Glomerular endothelial cell (primary cell): Measurements from ENCODE around the gene OLFM2. TPM values are rescaled to one million over a fixed set of nuclear protein-coding genes. Genes with fewer than 3 reads are reported as not detected.
"Not testable (repeated sequence)": the region's sequence is repeated elsewhere in the genome, so short reads cannot be mapped to it uniquely, and the experiment has no call there.

Source experiments
- DNase-seq: peaks from one replicate; pipeline ENCODE4 v3.0.0-alpha.2; 2011; ENCODE audit warnings: low read depth, low spot score; ENCODE audit errors: extremely low read depth
- total RNA-seq: library from RNA; depleted of rRNA; stranded (reverse); fragments of >200 nt; gene quantifications from 2 replicates; pipeline ENCODE4 v1.2.3, GENCODE V29; 2015

OLFM2 gene
- total RNA-seq, 1 donor from 2014 or later = 4.6 TPM

DNA sequence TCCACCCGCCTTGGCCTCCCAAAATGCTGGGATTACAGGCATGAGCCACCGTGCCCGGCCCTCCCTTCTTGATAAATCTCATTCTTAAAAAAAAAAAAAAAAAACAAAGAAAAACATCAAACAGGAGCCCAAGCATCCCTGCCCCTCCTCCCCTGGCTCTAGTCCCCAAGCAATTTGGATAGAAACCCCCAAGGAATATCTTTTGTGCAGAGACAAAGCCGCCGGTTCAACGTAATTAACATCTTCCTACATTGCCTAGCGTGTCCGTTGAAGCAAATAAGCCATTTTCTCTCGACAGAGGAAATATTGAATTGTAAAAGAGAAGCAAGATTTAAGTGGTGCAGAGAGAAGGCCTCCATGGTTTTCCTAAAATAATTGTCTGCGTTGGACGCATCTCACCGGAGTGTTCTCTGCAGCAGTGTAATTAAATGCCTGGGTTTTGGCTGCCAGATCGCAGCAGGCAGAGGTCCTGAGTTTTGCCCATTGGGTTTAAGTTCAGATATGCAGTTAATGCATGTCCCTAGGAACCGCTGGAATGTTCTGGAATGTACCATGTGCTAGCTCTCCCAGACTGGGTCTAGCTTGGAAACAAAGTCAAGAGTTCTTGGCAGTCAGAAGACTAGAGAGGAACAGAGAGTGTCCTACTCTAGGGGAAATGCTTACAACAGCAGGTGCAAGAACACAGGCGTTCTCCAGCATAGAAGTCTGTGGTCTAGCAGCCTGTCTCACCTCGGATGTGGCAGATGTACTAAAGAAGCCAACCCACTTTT is 70.4 kb downstream of the OLFM2 start:
- no peak for DNase-seq

DNA sequence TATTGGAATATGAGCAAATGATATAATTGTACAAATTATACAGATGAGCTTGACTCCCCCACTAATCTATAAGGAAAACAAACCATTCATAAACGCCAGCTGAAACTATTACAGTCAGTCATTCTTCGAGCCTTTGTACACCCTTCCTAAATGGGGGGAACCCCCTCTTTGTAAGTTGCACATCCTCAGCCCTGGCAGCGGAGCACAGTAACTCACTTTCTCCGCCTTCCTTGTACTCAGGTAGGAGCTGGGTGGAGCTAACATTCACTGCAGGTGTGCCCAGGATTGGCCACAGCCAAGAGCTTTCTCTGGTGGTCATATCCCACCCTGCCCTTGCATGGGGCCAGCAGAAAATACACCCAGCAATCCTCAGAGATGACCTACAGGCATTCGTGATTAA is 72.6 kb downstream of the OLFM2 start:
- DNase-seq = no peak

DNA sequence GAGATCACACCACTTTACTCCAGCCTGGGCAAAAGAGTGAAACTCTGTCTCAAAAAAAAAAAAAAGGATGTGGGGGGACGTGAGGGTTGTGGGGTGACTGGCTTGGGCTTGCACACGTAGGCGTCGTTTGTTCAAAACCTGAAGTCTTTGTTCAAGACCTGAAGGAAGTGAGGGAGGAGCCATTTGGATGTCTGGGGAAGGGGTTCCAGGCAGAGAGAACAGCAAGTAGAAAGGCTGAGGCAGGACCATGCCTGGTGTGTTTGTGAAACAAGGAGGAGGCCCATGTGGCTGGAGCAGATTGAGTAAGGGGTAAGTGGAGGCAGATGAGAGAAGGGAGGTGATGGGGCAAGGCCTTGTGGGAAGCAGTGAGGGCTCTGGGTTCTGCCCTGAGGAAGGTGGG is 73.4 kb downstream of the OLFM2 start:
- no peak for DNase-seq

DNA sequence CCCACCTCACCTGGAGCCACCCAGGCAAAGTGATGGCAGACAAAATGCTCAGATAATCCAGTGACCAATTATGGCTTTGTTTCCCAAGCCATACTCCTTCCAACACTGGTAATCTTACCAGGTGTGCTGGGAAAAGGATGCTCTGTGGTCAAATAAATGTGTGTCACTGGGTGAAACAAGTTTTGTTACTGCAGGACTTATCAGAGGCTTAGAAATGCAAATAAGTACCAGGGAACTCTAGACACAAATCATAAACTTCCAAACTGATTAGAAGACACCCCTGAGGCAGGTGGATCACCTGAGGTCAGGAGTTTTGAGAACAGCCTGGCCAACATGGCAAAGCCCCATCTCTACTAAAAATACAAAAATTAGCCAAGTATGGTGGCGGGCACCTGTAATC is 74.8 kb downstream of the OLFM2 start:
- no peak for DNase-seq

DNA sequence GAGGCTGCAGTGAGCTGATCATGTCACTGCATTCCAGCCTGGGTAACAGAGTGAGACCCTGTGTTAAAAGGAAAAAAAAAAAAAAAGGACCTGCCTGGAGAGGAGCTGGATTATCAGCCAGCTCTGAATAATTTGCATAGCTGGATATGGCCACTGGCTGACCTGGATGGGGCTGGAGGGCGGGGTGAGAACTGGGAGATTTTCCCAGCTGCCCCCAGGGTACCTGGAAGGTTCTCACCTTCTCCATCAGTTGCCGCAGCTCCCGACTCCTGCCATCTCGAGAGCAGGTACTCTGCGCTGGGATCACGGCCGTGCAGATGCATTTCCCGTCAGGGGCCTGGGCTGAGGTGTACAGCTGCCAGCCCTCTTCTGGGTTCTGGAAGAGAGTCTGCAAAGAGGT is 75.9 kb downstream of the OLFM2 start:
- no peak for DNase-seq

DNA sequence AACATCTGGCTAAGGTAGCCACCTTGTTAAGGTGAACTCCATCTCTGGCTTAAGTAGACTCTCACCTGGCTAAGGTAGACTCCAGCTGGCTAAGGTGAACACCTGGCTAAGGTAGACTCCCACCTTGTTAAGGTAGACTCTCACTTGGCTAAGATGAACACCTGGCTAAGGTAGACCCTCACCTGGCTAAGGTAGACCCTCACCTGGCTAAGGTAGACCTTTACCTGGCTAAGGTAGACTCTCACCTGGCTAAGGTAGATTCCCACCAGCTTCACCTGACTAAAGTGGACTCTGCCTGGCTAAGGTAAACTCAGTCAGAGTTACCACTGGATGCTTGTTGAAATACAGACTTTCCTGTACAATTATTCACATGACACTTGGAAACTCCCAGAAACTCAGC is 77.5 kb downstream of the OLFM2 start:
- DNase-seq = no peak

DNA sequence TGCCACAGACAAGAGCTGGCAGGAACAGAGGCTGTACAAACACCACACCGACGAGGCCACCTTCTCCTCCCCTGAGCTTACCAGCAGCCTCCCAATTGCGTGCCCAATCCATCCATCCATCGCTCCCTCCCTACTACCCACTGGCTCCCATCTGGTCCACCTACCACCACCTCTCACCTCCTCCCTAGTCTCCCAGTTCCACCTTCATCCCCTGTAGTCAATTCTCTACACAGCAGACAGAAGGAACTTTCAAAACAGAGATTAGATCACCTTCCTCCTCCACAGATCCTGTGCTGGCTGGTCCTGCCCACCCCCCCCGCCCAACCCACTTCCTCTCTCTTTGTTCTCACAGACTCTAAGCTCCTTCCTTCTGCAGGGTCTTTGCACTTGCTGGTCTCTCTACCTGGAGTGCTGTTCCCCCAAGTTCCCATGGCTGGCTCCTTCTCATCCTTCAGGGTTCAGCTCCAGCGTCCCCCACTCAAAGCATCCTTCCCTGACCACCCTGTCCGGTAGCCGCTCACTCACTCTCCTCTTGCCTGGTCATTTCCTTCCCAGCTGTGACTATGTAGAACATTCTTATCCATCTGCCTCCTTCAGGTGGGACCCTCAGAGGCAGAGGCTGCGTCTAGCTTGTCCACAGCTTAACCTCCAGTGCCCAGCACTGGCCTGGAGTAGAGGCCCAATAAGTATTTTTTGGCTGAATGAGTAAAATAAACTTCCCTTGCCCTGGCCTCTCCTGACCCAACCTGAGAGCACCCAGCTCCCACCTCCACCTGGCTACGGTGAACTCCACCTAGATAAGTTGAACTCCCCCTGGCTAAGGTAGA is 78.2 kb downstream of the OLFM2 start:
- no peak for DNase-seq

DNA sequence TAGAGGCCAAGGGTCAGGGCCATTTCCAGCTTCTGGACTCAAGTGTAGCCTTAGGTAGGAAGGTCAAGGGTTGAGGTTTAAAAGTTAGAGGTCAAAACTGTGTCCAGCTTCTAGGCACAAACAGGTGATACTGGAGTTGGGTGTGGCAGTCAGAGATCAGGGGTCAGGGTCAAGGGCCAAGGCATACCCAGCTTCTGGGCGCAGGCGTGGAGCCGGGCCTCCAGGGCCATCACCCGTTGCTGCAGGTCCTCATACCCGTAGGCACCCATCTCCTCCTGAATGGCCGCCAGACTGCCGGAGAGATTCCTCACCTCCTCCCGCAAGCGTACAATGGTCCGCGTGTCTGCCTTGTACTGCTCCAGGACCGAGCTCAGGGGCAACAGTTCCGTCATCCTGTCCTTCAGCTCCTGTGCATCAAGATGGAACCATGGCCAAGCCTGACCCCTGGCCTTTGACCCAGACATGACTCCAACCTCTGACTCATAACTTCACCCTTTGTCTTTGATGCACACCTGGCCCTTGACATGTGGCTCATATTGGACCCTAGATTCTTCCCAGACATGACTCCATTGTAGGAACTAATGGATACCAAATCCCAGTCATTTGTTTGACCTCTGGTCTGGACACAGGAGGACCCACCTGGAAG is 79.1 kb downstream of the OLFM2 start:
- DNase-seq = no peak

DNA sequence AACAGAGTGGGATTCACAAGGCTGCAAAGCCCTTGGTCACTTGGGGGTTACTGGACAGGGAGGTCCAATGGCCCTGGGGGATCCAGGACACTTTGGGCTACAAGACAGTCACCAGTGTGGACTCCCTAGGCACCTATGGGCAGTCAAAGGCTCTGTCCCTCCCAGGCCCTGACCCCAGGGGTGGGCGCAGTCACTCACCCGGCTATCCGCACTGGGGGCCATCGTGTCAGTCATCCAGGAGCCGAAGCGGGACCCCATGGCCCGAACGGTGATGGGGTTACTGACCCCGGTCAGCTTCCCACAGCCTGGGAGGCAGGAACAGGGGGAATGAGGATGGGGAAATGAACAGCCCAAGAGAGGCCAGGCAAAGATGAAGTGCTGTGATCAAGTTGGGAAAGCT is 79.7 kb downstream of the OLFM2 start:
- DNase-seq = no peak

DNA sequence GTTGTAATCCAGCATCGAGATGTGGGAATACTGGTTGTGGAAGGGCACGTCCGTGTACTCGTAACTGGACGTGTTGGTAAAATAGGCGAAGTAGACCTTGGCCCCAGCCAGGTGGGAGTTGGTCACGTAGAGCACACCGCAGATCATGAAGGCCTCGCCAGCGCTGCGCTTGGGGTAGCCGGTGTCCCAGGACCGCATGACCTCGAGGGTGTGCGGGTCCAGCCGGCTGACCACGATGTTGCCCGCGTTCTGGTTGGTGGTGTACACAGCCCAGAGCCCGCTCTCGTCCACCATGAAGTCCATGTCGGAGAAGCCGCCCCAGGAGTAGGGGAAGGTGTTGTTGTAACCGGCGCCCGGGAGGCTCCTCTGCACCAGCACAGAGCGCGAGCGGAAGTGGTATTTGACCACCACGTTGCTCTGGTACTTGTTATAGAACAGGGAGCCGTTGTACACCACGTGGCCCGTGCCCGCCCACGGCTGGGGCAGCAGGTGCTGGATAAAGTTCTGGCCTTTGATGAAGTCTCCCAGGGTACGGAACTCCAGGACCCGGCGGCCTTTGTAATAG is 82.0 kb downstream of the OLFM2 start:
- no peak for DNase-seq

DNA sequence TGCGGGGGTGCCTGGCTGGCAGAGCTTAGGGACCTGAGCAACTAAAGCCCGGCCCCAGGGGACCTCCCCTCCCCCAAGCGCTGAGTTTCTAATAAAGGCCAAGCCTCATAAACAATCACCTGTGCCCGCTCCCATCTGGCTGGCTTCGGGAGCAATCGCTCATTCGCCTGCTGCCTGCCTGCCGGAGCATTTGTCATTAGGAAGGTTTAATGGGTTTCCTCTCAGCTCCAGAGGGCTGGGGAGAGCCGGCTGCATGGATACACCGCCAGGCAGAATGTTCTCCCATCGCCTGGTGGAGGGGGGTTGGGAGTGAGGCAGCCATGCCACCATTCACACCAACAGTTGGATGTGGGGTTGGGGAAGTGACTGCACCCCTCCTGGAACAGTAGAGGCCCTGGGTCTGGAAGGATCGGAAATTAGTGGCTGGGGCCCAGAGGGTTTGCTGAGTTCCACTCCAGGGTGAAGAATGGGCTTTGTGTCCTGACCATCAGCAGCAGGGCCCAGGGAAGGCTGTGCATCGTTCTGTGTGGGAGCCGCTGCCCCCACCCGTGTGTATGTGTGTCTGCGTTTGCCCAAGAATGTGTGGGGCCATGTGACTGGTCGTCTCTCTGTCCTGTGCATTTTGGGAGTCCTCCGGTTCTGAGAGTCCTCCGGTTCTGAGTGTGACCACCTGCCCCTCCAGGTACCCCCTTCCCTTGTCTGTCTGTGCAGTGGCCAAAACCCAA is 85.9 kb downstream of the OLFM2 start:
- DNase-seq = no peak

DNA sequence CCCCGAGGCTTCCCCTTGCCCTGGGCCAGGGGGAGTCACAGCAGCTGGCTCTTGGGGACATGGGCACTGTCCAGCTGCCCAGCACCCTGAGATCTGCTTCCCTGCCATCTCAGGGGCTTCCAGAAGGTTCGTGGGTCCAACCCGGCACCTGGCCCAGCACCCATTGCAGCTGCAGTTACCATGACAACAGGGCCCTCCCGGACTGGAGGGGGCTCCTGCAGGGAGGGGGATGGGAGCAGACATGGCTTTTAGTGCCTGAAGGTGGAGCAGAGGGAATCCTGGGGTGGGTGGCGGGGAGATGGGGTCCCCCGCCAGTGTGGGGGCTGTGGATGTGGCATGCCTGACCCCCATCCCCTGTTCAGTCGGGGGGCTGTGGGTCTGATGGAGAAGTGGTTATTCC is 86.5 kb downstream of the OLFM2 start:
- DNase-seq = no peak

DNA sequence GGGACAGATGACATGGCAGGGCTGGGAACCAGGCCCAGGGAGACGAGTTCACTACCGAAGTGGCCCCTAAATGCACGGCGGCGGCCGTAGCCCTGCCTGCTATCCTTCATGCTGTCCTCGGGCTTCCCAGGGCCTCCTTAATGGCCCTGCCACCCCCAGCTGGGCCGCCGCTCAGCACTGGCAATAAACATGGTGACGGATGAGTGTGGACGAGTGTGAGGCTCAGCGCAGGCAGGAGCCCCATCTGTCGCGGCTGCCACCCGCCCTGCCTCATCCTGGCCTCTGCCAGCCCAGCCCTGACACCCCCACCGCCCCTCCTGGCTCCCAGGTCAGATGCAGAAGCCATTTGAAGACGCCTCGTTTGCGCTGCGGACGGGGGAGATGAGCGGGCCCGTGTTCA is 87.6 kb downstream of the OLFM2 start:
- no peak for DNase-seq

DNA sequence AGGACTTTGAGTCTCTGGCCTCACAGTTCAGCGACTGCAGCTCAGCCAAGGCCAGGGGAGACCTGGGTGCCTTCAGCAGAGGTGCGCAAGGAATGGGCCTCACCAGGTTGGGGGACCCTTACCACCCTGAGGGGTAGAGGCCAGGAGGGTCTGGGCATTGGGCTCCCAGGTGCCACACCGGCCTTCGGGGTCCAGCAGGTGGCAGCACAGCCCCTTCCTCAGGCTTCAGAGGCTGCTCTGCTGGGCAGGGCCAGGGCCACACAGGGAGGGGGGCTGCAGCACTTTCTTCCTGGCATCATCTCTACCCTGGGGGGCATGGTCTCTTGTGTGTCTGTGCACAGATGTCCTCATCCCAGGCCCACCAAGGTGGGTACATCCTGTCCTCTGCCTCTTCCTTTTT is 88.3 kb downstream of the OLFM2 start:
- no peak for DNase-seq

DNA sequence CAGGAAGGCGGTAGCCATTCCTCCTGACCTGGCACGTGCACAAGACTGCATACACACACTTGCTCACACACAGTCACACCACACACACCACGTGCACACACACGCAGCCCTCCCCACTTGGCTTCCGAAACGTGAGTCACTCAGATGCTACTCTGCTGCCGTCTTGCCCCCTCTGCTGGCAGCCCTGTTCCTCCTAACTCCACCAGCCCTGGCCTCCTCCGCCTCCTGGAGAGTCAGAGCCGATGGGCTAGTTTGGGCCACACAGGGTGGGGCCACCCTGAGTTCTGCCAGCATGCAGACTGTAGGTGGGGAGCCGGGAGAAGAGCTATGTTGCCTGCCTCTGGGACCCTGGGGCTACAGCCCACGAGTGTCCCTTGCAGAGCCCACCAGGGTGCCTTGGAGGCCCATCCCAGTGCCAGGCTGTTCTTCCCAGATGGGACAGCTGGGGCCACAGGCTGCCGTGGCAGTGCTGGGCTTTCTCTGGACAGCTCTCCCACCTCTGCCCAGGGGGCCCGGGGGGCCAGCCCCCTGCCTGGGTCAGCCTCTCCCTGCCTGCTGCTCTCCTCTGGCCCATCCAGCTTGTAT is 89.1 kb downstream of the OLFM2 start:
- DNase-seq = peak; percentile 37

DNA sequence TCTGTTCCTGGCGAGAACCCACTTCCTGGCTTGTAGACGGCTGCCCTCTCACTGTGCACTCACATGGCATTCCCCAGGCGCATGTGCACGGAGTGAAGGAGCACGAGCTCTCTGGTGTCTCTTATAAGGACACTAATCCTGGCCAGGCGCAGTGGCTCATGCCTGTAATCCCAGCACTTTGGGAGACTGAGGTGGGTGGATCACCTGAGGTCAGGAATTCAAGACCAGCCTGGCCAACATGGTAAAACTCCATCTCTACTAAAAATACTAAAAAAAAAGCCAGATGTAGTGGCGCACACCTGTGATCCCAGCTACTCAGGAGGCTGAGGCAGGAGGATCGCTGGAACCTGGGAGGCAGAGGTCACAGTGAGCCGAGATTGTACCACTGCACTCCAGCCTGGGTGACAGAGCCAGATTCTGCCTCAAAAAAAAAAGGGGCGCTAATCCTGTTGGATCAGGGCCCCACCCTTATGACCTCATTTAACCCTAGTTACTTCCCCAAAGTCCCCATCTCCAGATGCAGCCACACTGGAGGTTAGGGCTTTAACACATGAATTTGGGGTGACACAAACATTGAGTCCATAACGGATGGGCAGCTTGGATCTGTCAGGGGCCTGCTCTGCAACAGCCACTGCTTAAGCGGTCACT is 92.6 kb downstream of the OLFM2 start:
- not testable (repeated sequence) for DNase-seq

DNA sequence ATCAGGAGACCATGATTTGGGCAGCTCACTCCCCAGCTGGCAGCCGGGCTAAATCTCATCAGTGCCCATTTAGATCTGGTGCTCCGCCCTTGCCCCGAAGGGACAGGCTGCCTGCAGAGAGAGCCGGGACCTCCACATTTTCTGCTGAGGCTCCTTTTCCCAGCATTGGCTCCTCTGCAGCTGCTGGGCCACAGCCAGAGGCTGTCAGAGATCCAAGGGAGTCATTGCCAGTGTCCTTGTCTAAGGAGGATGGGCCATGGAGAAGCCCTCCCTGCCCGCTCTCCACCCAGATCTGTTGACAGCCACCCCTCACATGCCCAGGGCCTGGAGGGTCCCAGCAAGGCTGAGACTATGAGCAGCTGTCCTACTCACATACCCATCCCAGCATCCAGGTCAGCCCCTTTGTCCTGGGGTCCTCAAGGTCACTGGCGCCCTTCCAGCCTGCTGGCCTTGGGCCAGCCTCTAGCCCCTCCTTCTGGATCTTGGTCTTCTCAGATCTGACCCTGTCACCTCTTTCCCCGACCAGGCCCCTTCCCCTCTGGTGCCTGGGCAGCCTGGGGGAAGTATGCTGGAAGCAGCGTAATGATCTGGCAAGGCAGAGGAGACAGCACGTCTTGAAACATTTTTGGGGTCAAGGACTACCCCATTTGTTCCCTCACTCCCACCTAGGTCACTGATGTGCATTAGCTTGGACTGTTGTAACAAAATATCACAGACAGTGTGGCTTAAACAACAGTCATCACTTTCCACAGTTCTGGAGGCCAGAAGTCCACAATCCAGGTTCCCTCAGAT is 93.3 kb downstream of the OLFM2 start:
- no peak for DNase-seq

DNA sequence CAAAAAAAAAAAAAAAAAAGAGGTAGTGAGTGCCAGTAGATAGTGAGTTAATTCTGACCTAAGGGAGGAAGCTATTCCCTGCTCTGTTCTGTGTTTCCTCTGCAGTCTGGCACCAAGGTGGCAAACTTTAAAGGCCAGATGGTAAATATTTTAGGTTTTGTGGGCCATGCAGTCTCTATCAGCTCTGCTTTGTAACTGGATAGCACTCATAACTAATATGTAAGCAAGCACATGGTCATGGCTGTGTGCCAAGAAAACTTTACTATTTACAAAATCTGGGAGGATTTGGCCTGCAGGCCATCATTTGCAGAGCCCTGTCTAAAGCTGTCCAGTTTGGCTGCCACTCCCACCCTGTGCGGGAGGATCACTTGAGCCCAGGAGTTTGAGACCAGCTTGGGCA is 96.9 kb downstream of the OLFM2 start:
- DNase-seq = no peak

DNA sequence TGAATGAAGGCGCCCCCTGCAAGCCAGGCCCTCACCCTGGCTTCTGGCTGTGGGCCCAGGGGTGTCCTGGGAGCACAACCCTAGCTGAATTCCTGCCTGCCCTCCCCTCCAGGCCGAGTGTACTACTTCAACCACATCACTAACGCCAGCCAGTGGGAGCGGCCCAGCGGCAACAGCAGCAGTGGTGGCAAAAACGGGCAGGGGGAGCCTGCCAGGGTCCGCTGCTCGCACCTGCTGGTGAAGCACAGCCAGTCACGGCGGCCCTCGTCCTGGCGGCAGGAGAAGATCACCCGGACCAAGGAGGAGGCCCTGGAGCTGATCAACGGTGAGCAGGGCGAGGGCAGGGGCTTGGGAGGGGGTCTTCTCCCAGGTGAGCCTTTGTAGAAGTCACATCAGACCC is 98.0 kb downstream of the OLFM2 start:
- no peak for DNase-seq
